ENCODE results near the gene UMAD1.

UMAD1 gene

GRCh38 chr7:7706101-7706511 lies 65.6 kb downstream of the UMAD1 start:
- Mint-ChIP-seq H3K27me3 (no peaks in the 10 kb centered on the region), H3K4me3 (no peak overlapping the region), H3K27ac (no peak overlapping the region), H3K9me3 (no peaks in the 10 kb centered on the region), H3K36me3 (ENCODE audit: low read depth) (no peaks in the 10 kb centered on the region), H3K4me1 (ENCODE audit: low read depth) (peaks cover 14% of the 10 kb centered on the region)
- intact Hi-C loops (cut with micrococcal nuclease): no loop called here

- no peaks in the 10 kb centered on the region for H3K36me3 Mint-ChIP-seq (ENCODE audit: low read depth)
- H3K27me3 Mint-ChIP-seq: no peaks in the 10 kb centered on the region
- no peak overlapping the region for H3K4me3 Mint-ChIP-seq
- no peak overlapping the region for H3K27ac Mint-ChIP-seq
- H3K9me3 Mint-ChIP-seq: no peaks in the 10 kb centered on the region
- intact Hi-C loops (cut with micrococcal nuclease): no loop called here
- peaks cover 14% of the 10 kb centered on the region for H3K4me1 Mint-ChIP-seq (ENCODE audit: low read depth)
Measured at GRCh38 chr7:7706556-7707172, 66.1 kb downstream of the UMAD1 start.

- Mint-ChIP-seq H3K36me3 (ENCODE audit: low read depth) (no peaks in the 10 kb centered on the region), H3K4me1 (ENCODE audit: low read depth) (peaks cover 14% of the 10 kb centered on the region), H3K9me3 (no peaks in the 10 kb centered on the region), H3K4me3 (no peak overlapping the region), H3K27me3 (no peaks in the 10 kb centered on the region), H3K27ac (no peak overlapping the region)
- intact Hi-C loops (cut with micrococcal nuclease): no loop called here
Measured at GRCh38 chr7:7707246-7707645, 66.7 kb downstream of the UMAD1 start.

- Mint-ChIP-seq H3K4me1 (ENCODE audit: low read depth) (peaks cover 14% of the 10 kb centered on the region), H3K36me3 (ENCODE audit: low read depth) (no peaks in the 10 kb centered on the region), H3K9me3 (no peaks in the 10 kb centered on the region), H3K27ac (no peak overlapping the region), H3K27me3 (no peaks in the 10 kb centered on the region), H3K4me3 (no peak overlapping the region)
- intact Hi-C loops (cut with micrococcal nuclease): no loop called here
Measured at GRCh38 chr7:7707806-7708205, 67.3 kb downstream of the UMAD1 start.

- Mint-ChIP-seq H3K4me3 (no peak overlapping the region), H3K27ac (no peak overlapping the region), H3K27me3 (no peaks in the 10 kb centered on the region), H3K4me1 (ENCODE audit: low read depth) (peaks cover 20% of the 10 kb centered on the region), H3K9me3 (no peaks in the 10 kb centered on the region), H3K36me3 (ENCODE audit: low read depth) (no peaks in the 10 kb centered on the region)
- intact Hi-C loops (cut with micrococcal nuclease): no loop called here
Measured at GRCh38 chr7:7709291-7709690, 68.7 kb downstream of the UMAD1 start.

- intact Hi-C loops (cut with micrococcal nuclease): no loop called here
- Mint-ChIP-seq H3K4me3 (no peak overlapping the region), H3K9me3 (no peaks in the 10 kb centered on the region), H3K27ac (no peak overlapping the region), H3K36me3 (ENCODE audit: low read depth) (no peaks in the 10 kb centered on the region), H3K4me1 (ENCODE audit: low read depth) (peaks cover 20% of the 10 kb centered on the region), H3K27me3 (no peaks in the 10 kb centered on the region)
Measured at GRCh38 chr7:7710469-7710868, 69.9 kb downstream of the UMAD1 start.

GRCh38 chr7:7713730-7714129 lies 73.2 kb downstream of the UMAD1 start:
- no peaks in the 10 kb centered on the region for H3K27me3 Mint-ChIP-seq
- intact Hi-C loops (cut with micrococcal nuclease): no loop called here
- no peaks in the 10 kb centered on the region for H3K9me3 Mint-ChIP-seq
- H3K36me3 Mint-ChIP-seq (ENCODE audit: low read depth): peaks cover 7% of the 10 kb centered on the region
- H3K4me3 Mint-ChIP-seq: no peak overlapping the region
- peaks cover 9% of the 10 kb centered on the region for H3K4me1 Mint-ChIP-seq (ENCODE audit: low read depth)
- H3K27ac Mint-ChIP-seq: no peak overlapping the region

- Mint-ChIP-seq H3K27ac (no peak within 1 kb of the TSS), H3K27me3 (no peaks in the 10 kb centered on the region), H3K9me3 (no peaks in the 10 kb centered on the region), H3K36me3 (ENCODE audit: low read depth) (peaks cover 14% of the 10 kb centered on the region), H3K4me3 (no peak within 1 kb of the TSS), H3K4me1 (ENCODE audit: low read depth) (peaks cover 2% of the 10 kb centered on the region)
- intact Hi-C loops (cut with micrococcal nuclease): no loop called here
Measured at GRCh38 chr7:7718492-7718891, 77.9 kb downstream of the UMAD1 start, which contains the start of gene RPA3. TSS of gene RPA3 (minus strand) at chr7:7718607. CDS start at chr7:7640418, 78,189 bp downstream.

- Mint-ChIP-seq H3K4me3 (no peak overlapping the region), H3K9me3 (no peaks in the 10 kb centered on the region), H3K27ac (no peak overlapping the region), H3K4me1 (ENCODE audit: low read depth) (no peaks in the 10 kb centered on the region), H3K27me3 (no peaks in the 10 kb centered on the region), H3K36me3 (ENCODE audit: low read depth) (peaks cover 14% of the 10 kb centered on the region)
- intact Hi-C loops (cut with micrococcal nuclease): no loop called here
Measured at GRCh38 chr7:7719236-7719635, 78.7 kb downstream of the UMAD1 start.

GRCh38 chr7:7720193-7720592 lies 79.6 kb downstream of the UMAD1 start:
- peaks cover 14% of the 10 kb centered on the region for H3K36me3 Mint-ChIP-seq (ENCODE audit: low read depth)
- H3K4me3 Mint-ChIP-seq: no peak overlapping the region
- no peaks in the 10 kb centered on the region for H3K4me1 Mint-ChIP-seq (ENCODE audit: low read depth)
- H3K27ac Mint-ChIP-seq: no peak overlapping the region
- H3K9me3 Mint-ChIP-seq: no peaks in the 10 kb centered on the region
- intact Hi-C loops (cut with micrococcal nuclease): no loop called here
- no peaks in the 10 kb centered on the region for H3K27me3 Mint-ChIP-seq

- Mint-ChIP-seq H3K27me3 (no peaks in the 10 kb centered on the region), H3K4me3 (no peak overlapping the region), H3K27ac (no peak overlapping the region), H3K9me3 (no peaks in the 10 kb centered on the region), H3K36me3 (ENCODE audit: low read depth) (peaks cover 14% of the 10 kb centered on the region), H3K4me1 (ENCODE audit: low read depth) (no peaks in the 10 kb centered on the region)
- intact Hi-C loops (cut with micrococcal nuclease): no loop called here
Measured at GRCh38 chr7:7720750-7721621, 80.4 kb downstream of the UMAD1 start.

- Mint-ChIP-seq H3K27me3 (no peaks in the 10 kb centered on the region), H3K36me3 (ENCODE audit: low read depth) (no peaks in the 10 kb centered on the region), H3K27ac (no peak overlapping the region), H3K9me3 (no peaks in the 10 kb centered on the region), H3K4me1 (ENCODE audit: low read depth) (peaks cover 4% of the 10 kb centered on the region), H3K4me3 (no peak overlapping the region)
- intact Hi-C loops (cut with micrococcal nuclease): no loop called here
Measured at GRCh38 chr7:7731732-7732131, 91.2 kb downstream of the UMAD1 start.

- H3K36me3 Mint-ChIP-seq (ENCODE audit: low read depth): no peaks in the 10 kb centered on the region
- no peak overlapping the region for H3K4me3 Mint-ChIP-seq
- no peaks in the 10 kb centered on the region for H3K9me3 Mint-ChIP-seq
- no peaks in the 10 kb centered on the region for H3K27me3 Mint-ChIP-seq
- H3K4me1 Mint-ChIP-seq (ENCODE audit: low read depth): no peaks in the 10 kb centered on the region
- H3K27ac Mint-ChIP-seq: no peak overlapping the region
- intact Hi-C loops (cut with micrococcal nuclease): no loop called here
Measured at GRCh38 chr7:7732621-7733281, 92.2 kb downstream of the UMAD1 start.

GRCh38 chr7:7736671-7737070 lies 96.1 kb downstream of the UMAD1 start:
- Mint-ChIP-seq H3K4me3 (no peak overlapping the region), H3K9me3 (no peaks in the 10 kb centered on the region), H3K27ac (no peak overlapping the region), H3K4me1 (ENCODE audit: low read depth) (no peaks in the 10 kb centered on the region), H3K27me3 (no peaks in the 10 kb centered on the region), H3K36me3 (ENCODE audit: low read depth) (no peaks in the 10 kb centered on the region)
- intact Hi-C loops (cut with micrococcal nuclease): no loop called here

Measured in dendritic cell treated with granulocyte-macrophage colony-stimulating factor and Interleukin-4, amounts not matched to agents 40 ng/mL and 50 ng/mL, for 4 days (primary cell).